PC-3 (cell line): ENCODE measurements around the gene CTDNEP1.

Experiments
- EZH2 ChIP-seq: fragments of 300-600 bp; sonication (generic); IDR thresholded peaks from one replicate; pipeline ENCODE4 v1.6.1; 2017; ENCODE audit warnings: antibody characterized with exemption, mild to moderate bottlenecking, low read length; ENCODE audit not compliant: unreplicated experiment
- EZH2phosphoT487 ChIP-seq: fragments of 300-600 bp; sonication (generic); IDR thresholded peaks from 2 replicates; pipeline ENCODE4 v1.6.1; 2018; ENCODE audit warnings: mild to moderate bottlenecking, antibody characterized with exemption, low read length, borderline replicate concordance
- TF ChIP-seq, protein P1 (sequence below): fragments of 300-600 bp; sonication (generic); conservative IDR thresholded peaks from 2 replicates; pipeline ENCODE4 v1.5.1; 2017; ENCODE audit warnings: antibody characterized with exemption, low read depth, mild to moderate bottlenecking, low read length

DNA sequence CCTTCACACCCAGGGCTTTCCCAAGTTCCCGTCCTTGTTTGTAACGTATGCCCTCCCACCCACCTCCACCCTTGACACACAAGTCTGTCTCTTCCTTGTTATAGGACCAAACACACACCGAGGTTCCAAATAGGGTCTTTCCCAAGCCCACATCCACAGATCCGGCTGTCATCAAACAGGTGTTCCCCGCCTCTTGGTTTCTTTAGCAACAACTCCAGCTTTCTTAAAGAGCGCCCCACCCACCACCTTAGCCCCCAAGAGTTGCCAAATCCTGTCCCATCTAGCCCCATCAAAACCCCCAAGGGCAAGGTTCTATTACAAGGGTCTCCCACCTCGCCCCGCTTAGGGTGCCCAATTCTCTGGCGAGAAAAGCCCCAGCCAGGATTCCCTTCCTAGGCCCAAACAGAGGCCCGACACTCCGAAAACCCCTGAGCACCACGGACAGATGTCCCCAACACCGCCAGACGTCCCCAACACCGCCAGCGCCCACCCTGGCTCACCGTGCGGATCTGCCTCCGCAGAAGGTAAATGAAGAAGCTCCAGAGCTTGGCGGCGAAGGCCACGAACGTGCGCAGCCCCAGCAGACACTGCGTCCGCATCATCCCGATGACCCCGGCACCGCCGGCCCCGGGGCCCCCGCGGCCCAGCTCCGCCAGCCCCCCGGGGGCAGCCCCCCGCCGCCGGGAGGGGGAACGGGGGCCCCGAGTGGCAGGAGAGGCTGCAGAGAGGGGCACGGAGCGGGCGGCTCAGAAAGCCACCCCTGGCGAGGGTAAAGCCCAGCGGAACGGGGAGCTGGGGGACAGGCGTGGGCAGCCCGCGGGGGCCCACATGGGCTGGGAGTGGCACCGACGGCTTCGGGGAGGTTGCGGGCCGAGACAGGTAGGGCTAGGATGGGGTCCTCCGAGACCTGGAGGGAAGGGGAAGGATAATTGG, 573 bp downstream of the CTDNEP1 start:
- TF ChIP-seq, protein P1, sequence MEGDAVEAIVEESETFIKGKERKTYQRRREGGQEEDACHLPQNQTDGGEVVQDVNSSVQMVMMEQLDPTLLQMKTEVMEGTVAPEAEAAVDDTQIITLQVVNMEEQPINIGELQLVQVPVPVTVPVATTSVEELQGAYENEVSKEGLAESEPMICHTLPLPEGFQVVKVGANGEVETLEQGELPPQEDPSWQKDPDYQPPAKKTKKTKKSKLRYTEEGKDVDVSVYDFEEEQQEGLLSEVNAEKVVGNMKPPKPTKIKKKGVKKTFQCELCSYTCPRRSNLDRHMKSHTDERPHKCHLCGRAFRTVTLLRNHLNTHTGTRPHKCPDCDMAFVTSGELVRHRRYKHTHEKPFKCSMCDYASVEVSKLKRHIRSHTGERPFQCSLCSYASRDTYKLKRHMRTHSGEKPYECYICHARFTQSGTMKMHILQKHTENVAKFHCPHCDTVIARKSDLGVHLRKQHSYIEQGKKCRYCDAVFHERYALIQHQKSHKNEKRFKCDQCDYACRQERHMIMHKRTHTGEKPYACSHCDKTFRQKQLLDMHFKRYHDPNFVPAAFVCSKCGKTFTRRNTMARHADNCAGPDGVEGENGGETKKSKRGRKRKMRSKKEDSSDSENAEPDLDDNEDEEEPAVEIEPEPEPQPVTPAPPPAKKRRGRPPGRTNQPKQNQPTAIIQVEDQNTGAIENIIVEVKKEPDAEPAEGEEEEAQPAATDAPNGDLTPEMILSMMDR = no peak
- TF ChIP-seq EZH2phosphoT487 (no peak), EZH2 (no peak)
